Left ventricle myocardium superior (tissue), 1 donor: ENCODE results near the gene DRAP1. TPM values are rescaled to one million over a fixed set of nuclear protein-coding genes. Genes with fewer than 3 reads are reported as not detected.
A peak's percentile ranks its signal among the peaks of the same experiment; 100 is the strongest.
"Not testable (repeated sequence)": the region's sequence is repeated elsewhere in the genome, so short reads cannot be mapped to it uniquely, and the experiment has no call there.

Experiments used
- ATAC-seq: fragments of 200-7000 bp; cut with Tn5 transposase; one replicate; pipeline ENCODE4 v1.9.1; 2020; ENCODE audit warnings: mild to moderate bottlenecking, moderate library complexity
- DNase-seq: peaks from one replicate; pipeline ENCODE4 v3.0.0-alpha.2; 2020
- intact Hi-C: fragments of 100-400 bp; cut with micrococcal nuclease; formaldehyde crosslinking; loops from one replicate; pipeline ENCODE4 v1.11.0; 2022
- total RNA-seq: library from RNA; stranded (reverse); fragmentation: NEBNext Ultra II Directional; extraction: Animal tissue kit (Norgen Biotek cat#: 25700); gene quantifications from one replicate; pipeline ENCODE4 v1.2.1, GENCODE V29; 2021
- donor health status: DM: no; HTN: yes; CAD: no; lungs with severe emphysema.

The DRAP1 gene
- total RNA-seq, 1 donor from 2014 or later = 106 TPM

DNA sequence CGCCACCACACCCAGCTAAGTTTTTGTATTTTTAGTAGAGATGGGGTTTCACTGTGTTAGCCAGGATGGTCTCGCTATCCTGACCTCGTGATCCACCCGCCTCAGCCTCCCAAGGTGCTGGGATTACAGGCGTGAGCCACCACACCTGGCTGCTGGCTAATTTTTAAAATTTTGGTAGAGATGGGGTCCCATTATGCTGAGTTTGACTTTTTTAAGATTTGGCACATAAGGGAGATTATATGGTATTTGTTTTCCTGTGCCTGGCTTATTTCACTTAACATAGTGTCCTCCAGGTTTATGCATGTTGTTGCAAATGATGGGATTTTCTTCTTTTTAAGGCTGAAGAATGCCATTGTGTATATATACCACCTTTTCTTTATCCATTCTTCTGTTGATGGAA, 31.5 kb downstream of the DRAP1 start:
- ATAC-seq, DNase-seq, intact Hi-C loops: not testable (repeated sequence)

DNA sequence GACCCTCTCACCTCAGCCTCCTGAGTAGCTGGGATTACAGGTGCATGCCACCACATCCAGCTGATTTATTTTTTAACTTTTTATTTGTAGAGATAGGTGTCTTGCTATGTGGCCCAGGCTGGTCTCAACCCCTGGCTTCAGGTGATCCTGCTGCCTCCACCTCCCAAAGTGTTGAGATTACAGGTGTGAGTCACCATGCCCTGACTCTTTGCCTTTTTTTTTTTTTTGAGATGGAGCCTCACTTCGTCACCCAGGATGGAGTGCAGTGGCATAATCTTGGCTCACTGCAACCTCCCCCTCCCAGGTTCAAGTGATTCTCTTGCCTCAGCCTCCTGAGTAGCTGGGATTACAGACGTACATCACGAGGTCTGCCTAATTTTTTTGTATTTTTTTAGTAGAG, 32.4 kb downstream of the DRAP1 start:
- intact Hi-C loops, ATAC-seq, DNase-seq: not testable (repeated sequence)

DNA sequence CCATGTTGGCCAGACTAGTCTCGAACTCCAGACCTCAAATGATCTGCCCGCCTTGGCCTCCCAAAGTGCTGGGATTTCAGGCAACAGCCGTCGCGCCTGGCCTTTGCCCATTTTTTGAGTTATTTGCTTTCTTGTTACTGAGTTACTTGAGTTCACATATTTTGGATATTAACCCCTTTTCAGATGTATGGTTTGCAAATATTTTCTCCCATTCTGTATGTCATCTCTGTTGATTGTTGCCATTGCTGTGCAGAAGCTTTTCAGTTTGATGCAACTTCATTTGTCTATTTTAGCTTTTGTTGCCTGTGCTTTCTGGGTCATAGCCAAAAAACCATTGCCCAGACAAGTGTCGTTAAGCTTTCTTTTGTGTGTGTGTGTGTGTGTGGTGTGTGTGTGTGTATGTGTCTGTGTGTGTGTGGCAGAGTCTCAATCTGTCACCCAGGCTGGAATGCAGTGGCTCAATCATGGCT, 32.9 kb downstream of the DRAP1 start:
- ATAC-seq (no peak), DNase-seq (no peak)
- intact Hi-C loops = no loop called here

DNA sequence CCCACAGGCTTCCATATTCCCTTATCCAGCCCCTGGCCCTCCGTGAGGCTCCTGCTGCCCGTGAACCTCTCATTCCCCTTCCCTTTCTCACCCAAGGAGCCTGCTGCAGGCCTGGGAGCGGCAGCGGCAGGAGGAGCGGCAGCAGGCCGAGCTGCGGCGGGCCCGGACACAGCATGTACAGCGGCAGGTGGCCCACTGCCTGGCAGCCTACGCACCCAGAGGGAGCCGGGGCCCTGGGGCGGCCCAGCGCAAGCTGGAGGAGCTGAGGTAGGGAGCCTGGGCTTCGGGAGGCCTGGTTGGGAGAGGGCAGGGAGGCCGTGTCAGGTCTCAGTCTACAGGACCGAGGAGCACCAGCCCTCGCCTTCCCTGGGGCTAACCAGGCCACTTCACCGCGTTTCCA, 34.2 kb downstream of the DRAP1 start:
- DNase-seq (no peak), ATAC-seq (no peak)
- intact Hi-C loops = no loop called here

DNA sequence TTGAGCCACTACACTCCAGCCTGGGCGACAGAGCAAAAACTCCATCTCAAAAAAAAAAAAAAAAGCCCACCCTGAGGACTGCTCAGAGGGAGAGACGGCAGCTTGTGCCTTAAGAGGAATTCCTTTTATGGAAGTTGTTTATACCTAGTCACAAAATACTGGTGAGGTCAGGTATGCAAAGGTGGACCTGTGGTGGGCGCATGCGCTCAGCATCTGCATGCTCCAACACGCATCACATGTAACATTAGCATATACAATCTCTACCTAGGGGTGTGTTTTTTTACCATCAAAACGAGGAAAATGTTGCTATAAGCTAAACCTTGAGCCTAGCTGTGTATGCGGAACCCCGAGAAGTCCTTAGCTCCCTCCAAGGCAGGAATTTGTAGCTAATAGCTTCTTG, 35.5 kb downstream of the DRAP1 start:
- ATAC-seq = no peak
- intact Hi-C loops = no loop called here
- DNase-seq = no peak

DNA sequence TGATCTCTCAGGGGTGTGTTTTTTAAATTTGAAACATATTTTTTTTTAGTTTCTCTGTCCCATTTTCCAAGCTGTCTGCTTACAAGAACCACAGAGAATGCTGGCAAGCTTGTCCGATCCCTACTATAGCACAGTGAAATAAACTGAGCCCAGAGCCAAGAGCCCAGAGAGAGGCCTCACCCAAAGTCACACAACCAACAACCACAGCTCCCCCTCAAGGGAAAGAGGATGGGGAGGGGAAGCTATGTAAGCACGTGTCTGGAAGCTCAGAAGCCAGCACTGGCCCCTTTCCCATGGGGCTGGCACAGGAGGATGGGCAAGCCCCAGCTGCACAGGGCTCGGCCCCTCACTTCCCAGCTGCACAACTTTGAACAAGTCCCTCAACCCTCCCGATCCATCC, 39.1 kb downstream of the DRAP1 start:
- DNase-seq (no peak), ATAC-seq (no peak)
- intact Hi-C loops = no loop called here

DNA sequence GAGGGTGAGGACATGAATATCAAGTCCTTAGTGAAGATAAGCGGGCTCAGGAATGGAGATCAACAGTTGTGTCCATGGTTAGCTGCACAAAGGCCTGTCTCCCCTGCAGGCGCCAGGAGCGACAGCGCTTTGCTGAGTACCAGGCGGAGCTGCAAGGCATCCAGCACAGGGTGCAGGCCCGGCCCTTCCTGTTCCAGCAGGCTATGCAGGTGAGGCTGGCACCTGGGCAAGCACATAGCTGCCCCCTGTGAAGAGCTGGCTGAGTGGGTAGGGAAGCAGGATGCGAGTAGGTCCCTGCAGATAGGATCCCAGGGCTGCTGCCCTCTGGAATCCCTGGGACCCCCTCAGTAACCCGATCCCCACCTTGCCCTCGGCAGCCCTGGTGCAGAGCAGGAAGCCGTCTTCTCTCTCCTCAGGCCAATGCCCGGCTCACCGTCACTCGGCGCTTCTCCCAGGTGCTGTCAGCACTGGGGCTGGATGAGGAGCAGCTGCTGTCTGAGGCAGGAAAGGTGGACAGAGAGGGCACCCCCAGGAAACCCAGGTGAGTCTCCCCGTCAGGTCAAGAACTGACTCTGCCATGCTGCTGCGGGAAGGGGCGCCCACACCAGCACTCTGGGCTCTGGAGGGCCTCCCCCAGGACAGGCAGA, 39.7 kb downstream of the DRAP1 start:
- DNase-seq (no peak), ATAC-seq (no peak)
- intact Hi-C loops = no loop called here

DNA sequence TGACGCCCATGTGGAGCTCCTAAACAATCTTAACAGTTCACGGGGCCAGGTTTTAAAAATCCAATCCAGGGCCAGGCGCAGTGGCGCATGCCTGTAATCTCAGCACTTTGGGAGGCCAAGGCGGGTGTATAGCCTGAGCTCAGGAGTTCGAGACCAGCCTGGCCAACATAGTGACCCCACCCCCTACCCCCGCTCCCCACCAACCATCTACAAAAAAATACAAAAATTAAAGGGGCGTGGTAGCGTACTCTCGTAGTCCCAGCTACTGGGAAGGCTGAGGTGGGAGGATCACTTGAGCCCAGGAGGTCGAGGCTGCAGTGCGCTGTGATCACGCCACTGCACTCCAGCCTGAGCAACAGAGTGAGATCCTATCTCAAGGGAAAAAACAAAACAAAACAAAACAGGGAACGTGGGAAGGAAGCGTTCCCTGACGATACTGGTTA, 41.6 kb downstream of the DRAP1 start:
- ATAC-seq (peak; percentile 13), DNase-seq (no peak)
- intact Hi-C loops = no loop called here

DNA sequence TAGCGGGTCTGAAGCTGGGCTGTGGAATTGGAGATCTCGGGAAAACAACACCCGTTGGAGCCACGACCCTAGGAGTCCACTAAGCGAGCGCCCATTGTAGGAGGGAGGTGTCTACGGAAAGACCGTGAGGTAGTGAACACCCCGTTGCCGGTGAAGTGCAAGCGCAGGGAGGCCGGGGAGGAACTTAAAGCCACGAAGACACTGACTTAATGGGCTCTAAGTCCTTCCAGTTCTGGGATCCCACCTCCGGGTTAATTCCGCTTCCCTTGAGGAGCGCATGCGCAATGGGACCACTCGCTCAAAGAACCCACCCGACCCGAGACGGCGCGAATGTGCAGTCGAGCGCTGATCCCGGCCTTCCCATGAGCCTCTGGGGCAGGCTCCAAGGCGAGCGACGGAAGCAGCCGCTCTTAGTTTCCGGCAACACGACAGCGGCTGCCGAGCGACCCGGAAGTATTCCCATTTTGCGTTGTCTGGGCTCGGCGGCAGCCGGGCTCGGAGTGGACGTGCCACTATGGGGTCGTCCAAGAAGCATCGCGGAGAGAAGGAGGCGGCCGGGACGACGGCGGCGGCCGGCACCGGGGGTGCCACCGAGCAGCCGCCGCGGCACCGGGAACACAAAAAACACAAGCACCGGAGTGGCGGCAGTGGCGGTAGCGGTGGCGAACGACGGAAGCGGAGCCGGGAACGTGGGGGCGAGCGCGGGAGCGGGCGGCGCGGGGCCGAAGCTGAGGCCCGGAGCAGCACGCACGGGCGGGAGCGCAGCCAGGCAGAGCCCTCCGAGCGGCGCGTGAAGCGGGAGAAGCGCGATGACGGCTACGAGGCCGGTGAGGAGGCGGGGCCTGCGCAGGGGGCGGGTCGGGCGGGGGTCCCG, 42.3 kb downstream of the DRAP1 start, which contains the start of gene SART1:
TSS of gene SART1 (plus strand) at position 468 of the 874 bp plus-strand sequence. CDS start at position 515, 47 bp downstream.
- intact Hi-C loops = no loop called here
- ATAC-seq (peak; percentile 99), DNase-seq (peak; percentile 98)

DNA sequence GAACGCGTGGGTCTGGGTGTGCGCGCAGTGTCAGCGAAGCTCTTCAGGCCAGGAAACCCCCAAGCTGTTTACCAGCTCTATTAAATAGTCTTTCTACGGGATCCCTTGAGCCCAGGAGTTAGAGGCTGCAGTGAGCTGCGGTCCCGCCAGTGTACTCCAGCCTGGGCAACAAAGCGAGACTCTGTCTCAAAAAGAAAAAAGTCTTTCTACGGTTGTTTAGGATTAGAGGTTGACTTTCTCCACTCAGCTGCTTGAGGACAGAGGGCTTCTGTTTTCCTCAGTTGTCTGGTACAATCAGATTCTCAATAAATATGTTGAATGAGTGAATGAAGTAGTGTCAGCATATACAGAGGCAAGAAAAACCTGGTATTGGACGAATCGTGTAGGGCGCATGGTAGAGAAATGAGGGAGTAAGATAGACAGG, 42.9 kb downstream of the DRAP1 start:
- no peak for ATAC-seq
- intact Hi-C loops = no loop called here
- DNase-seq = no peak

DNA sequence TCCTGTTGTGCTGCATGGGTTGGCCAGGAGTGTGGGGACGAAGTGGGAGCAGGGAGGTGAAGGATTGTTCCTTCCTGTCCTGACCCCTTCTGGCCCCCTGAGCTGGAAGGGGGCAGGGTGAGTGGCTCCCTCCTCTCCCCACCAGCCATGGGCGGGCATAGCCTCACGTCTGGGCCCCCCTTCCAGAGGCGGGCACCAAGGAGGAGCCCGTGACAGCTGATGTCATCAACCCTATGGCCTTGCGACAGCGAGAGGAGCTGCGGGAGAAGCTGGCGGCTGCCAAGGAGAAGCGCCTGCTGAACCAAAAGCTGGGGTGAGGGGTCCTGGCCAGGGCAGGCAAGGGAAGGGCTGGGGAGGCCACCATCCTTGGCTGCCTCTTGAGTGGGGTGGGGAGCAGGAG, 45.7 kb downstream of the DRAP1 start:
- no peak for DNase-seq
- no peak for ATAC-seq
- intact Hi-C loops = no loop called here

DNA sequence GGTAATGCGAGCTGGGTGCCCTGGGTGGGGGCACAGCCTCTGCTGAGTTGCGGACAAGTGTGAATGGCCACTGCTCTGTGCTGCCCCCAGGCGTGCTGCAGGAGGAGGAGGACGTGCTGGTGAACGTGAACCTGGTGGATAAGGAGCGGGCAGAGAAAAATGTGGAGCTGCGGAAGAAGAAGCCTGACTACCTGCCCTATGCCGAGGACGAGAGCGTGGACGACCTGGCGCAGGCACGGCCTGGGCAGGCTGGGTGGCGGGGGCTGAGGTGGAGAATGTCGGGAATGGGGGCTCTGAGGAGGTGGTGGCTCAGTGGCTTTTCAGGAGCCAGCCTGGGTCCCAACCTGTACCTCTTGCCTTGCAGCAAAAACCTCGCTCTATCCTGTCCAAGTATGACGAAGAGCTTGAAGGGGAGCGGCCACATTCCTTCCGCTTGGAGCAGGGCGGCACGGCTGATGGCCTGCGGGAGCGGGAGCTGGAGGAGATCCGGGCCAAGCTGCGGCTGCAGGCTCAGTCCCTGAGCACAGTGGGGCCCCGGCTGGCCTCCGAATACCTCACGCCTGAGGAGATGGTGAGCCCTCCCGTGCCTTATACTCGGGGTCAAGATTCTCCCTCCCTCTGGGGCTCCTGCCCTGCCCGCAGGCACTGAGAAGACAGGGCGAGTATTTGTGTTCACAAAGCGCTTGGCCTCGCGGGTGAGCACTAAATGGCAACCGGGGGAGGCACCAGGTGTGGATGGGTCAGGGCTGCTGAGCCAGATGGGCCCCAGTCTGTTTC, 46.9 kb downstream of the DRAP1 start:
- DNase-seq (no peak), ATAC-seq (no peak)
- intact Hi-C loops = no loop called here

DNA sequence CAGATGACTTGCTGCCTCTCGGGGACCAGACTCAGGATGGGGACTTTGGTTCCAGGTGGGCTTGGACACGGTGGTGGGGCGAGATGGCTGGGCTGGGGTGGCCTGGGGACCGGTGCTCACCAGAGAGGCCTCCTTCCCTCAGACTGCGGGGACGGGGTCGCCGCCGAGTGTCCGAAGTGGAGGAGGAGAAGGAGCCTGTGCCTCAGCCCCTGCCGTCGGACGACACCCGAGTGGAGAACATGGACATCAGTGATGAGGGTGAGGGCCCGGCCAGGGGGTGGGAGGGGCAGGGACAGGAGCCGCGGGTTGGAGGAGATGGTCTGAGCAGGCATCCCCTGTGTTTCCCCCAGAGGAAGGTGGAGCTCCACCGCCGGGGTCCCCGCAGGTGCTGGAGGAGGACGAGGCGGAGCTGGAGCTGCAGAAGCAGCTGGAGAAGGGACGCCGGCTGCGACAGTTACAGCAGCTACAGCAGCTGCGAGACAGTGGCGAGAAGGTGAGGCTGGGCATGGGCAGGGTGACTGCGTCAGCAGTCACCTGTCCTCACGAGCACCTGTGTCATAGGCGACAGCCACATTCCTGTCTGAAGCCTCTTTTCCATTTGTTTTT, 48.2 kb downstream of the DRAP1 start:
- intact Hi-C loops = no loop called here
- DNase-seq = no peak
- ATAC-seq = no peak

DNA sequence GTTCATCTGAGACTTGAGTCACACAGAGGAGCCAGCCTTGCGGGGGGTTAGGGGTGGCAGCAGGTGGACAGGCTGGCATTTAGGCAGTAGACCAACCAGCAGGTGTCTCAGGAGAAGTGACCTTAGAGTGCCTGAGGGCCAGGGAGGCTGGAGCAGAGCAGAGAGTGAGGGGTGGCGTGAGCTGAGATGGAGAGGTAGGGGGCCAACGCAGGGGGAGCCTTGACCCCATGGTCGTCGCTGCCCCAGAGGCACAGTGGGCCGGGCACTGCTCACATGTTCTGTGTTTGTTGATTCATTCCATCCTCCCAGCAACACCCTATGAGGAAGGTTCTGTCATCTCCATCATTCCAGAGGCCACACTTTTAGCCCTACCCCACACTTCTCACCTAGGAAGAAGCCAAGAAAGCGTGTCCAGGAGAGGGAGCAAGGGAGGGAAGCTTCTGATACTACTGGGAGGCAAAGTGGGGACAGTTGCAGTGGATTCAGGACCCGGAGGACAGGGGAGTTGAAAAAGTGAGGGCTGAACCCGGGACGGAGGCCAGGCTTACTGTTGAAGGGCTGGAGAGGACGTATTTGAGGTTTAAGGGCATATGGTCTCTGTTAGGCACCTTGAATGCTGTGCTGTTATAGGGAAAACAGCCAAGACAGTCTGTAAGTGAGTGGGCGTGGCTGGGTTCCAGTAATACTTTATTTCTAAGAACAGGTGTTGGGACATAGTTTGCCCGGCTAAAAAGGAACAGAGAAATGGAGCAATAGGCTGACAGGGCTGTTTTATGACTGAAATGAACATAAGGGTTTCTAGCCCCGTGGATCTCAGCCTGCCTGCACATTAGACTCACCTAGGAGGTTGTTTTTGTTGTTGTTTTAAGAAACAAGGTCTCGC, 49.6 kb downstream of the DRAP1 start:
- intact Hi-C loops = no loop called here
- ATAC-seq = no peak
- DNase-seq = no peak
